Activated CD4-positive, alpha-beta T cell treated with anti-CD3 and anti-CD28 coated beads, Interleukin-2, amount 10 ng/mL, durations not matched to agents 24 days and 14 days (primary cell): Measurements from ENCODE around the gene ZNF282. TPM values are rescaled to one million over a fixed set of nuclear protein-coding genes. Genes with fewer than 3 reads are reported as not detected.
"Not testable (repeated sequence)": the region's sequence is repeated elsewhere in the genome, so short reads cannot be mapped to it uniquely, and the experiment has no call there.

ENCODE experiments used
- DNase-seq: peaks from one replicate; pipeline ENCODE4 v3.0.0; 2022
- H3K27ac Mint-ChIP-seq: one replicate; pipeline ENCODE4 v1.8.0; 2022; ENCODE audit warnings: mild to moderate bottlenecking, mixed read lengths
- H3K27me3 Mint-ChIP-seq: one replicate; pipeline ENCODE4 v1.8.0; 2022; ENCODE audit warnings: mixed read lengths
- H3K36me3 Mint-ChIP-seq: one replicate; pipeline ENCODE4 v1.8.0; 2022; ENCODE audit warnings: low read depth, mild to moderate bottlenecking, mixed read lengths
- H3K4me1 Mint-ChIP-seq: one replicate; pipeline ENCODE4 v1.8.0; 2021; ENCODE audit warnings: mixed read lengths
- H3K4me3 Mint-ChIP-seq: one replicate; pipeline ENCODE4 v1.8.0; 2022; ENCODE audit warnings: mild to moderate bottlenecking, moderate library complexity, mixed read lengths
- H3K9me3 Mint-ChIP-seq: one replicate; pipeline ENCODE4 v1.8.0; 2021; ENCODE audit warnings: mixed read lengths
- intact Hi-C: fragments of 100-400 bp; cut with micrococcal nuclease; formaldehyde crosslinking; loops from one replicate; pipeline ENCODE4 v1.15.1; 2023
- total RNA-seq: library from RNA; stranded (reverse); gene quantifications from 2 replicates; pipeline ENCODE4 v1.2.3, GENCODE V29; 2022

ZNF282 gene
- total RNA-seq, 1 donor from 2014 or later: 49.9 TPM

GRCh38 chr7:149223761-149224160, 28.4 kb downstream of the ZNF282 start:
- intact Hi-C loops: no loop called here
- H3K4me1 Mint-ChIP-seq: no peaks in the 10 kb centered on the region
- DNase-seq: no peak
- peaks cover 29% of the 10 kb centered on the region for H3K36me3 Mint-ChIP-seq
- no peak overlapping the region for H3K27ac Mint-ChIP-seq
- H3K27me3 Mint-ChIP-seq: no peaks in the 10 kb centered on the region
- H3K9me3 Mint-ChIP-seq: no peaks in the 10 kb centered on the region
- no peak overlapping the region for H3K4me3 Mint-ChIP-seq

DNA sequence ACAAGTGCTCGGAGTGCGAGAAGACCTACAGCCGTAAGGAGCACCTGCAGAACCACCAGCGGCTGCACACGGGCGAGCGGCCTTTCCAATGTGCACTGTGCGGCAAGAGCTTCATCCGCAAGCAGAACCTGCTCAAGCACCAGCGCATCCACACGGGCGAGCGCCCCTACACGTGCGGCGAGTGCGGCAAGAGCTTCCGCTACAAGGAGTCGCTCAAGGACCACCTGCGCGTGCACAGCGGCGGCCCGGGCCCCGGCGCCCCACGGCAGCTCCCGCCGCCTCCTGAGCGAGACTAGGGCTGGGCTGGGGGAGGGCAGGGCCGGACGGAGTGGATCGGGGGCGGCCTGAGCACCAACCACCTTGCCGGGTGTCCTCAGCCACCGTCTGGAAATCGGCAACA, 29.0 kb downstream of the ZNF282 start:
- DNase-seq: no peak
- no peaks in the 10 kb centered on the region for H3K9me3 Mint-ChIP-seq
- H3K27ac Mint-ChIP-seq: no peak overlapping the region
- H3K4me1 Mint-ChIP-seq: peaks cover 2% of the 10 kb centered on the region
- H3K36me3 Mint-ChIP-seq: peaks cover 24% of the 10 kb centered on the region
- intact Hi-C loops: no loop called here
- no peak overlapping the region for H3K4me3 Mint-ChIP-seq
- no peaks in the 10 kb centered on the region for H3K27me3 Mint-ChIP-seq

GRCh38 chr7:149225106-149225505, 29.8 kb downstream of the ZNF282 start:
- DNase-seq: no peak
- Mint-ChIP-seq H3K4me3 (no peak overlapping the region), H3K27ac (no peak overlapping the region), H3K4me1 (peaks cover 2% of the 10 kb centered on the region), H3K36me3 (peaks cover 19% of the 10 kb centered on the region), H3K27me3 (no peaks in the 10 kb centered on the region), H3K9me3 (no peaks in the 10 kb centered on the region)
- intact Hi-C loops: no loop called here

DNA sequence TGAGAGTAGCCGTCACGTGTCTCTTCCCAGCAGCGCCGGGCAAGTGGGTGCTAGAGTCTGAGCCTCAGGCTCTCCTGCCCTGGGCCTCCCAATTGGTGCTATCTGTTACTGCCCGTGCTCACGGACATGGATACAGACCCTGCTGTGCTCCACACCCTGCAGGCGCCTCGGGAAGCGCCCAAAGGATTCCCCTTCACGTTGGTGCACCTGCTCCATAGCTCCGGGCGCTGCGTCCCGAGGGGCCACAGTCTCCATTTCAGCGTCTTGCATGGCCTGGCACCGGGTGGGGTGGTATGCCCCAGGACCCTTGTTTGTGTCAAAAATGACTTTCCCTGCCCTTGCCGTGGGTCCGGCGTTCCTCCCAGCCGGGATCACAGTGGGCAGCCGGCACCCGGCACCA, 30.3 kb downstream of the ZNF282 start:
- no peak for DNase-seq
- peaks cover 19% of the 10 kb centered on the region for H3K36me3 Mint-ChIP-seq
- no peaks in the 10 kb centered on the region for H3K27me3 Mint-ChIP-seq
- H3K4me3 Mint-ChIP-seq: no peak overlapping the region
- intact Hi-C loops: no loop called here
- peaks cover 2% of the 10 kb centered on the region for H3K4me1 Mint-ChIP-seq
- H3K9me3 Mint-ChIP-seq: no peaks in the 10 kb centered on the region
- H3K27ac Mint-ChIP-seq: no peak overlapping the region

DNA sequence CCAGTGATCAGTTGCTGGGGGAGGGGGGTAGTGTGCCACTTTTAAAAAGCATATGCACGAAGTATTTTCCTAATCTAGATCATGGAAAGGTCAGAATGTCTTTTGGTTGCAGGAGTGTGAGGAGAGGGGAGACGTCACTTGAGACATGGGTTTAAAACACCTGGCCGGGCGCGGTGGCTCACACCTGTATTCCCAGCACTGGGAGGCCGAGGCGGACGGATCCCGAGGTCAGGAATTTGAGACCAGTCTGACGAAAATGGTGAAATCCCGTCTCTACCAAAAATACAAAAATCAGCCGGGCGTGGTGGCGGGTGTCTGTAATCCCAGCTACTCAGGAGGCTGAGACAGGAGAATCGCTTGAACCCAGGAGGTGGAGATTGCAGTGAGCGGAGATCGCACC, 31.0 kb downstream of the ZNF282 start:
- DNase-seq, H3K4me1 Mint-ChIP-seq, intact Hi-C loops, H3K4me3 Mint-ChIP-seq, H3K9me3 Mint-ChIP-seq, H3K27me3 Mint-ChIP-seq, H3K27ac Mint-ChIP-seq: not testable (repeated sequence)
- peaks cover 15% of the 10 kb centered on the region for H3K36me3 Mint-ChIP-seq

DNA sequence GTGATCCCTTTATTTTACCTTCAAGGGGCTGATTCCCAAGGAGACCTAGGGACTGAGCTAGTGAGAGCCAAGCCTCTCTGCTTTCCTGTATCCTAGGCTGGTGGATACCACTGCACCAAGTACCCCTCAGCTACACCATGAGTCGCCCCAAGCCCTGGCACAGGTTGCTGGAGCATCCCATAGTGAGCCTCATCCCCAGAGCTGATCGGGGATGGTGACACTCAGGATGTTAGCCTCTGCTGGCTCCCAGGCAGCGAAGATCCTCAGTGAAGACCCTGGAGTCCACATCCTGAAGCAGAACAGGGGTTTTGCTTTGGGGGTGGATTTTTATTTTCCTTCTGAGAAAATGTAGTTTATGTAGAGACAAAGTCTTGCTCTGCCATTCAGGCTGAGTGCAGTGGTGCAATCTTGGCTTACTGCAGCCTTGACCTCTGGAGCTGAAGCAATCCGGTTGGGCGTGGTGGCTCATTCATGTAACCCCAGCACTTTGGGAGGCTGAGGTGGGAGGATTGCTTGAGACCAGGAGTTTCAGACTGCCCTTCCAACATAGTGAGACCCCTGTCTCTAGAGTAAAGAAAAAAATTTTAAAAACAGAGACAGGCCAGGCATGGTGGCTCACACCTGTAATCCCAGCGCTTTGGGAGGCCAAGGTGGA, 31.6 kb downstream of the ZNF282 start:
- no peak for DNase-seq
- peaks cover 11% of the 10 kb centered on the region for H3K36me3 Mint-ChIP-seq
- H3K4me1 Mint-ChIP-seq: peaks cover 2% of the 10 kb centered on the region
- no peak overlapping the region for H3K27ac Mint-ChIP-seq
- no peaks in the 10 kb centered on the region for H3K27me3 Mint-ChIP-seq
- H3K4me3 Mint-ChIP-seq: no peak overlapping the region
- intact Hi-C loops: no loop called here
- H3K9me3 Mint-ChIP-seq: no peaks in the 10 kb centered on the region

DNA sequence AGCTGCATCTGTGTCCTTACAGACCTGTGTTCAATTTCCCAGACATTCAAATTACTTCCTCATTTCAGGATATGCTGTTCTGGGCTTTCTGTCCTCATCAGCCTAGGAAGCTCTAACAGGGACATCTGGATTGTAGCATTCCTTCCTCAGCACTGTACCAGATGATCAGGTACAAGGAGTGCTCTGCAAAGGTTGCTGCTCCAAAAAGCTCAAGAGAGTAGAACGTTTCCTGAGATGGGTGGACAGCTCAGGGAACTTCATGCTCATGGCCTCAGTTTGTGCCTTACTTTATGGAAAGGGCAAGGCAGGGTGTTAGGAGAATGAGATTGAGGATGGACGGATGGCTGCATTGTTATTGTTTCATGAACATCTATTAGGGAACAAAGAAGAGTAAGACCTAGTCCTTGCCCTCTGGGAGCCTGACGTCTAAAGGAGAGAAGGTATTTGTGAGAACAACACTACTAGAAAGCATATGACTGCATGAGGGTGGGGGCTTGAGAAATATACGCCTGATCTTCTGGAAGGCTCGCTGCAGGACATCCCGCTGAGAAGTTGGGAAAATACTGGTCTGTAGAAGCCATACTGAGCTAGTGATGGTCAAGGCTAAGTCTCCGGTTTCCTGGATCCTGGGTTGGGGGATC, 33.6 kb downstream of the ZNF282 start:
- peaks cover 2% of the 10 kb centered on the region for H3K4me1 Mint-ChIP-seq
- H3K27ac Mint-ChIP-seq: no peak overlapping the region

DNA sequence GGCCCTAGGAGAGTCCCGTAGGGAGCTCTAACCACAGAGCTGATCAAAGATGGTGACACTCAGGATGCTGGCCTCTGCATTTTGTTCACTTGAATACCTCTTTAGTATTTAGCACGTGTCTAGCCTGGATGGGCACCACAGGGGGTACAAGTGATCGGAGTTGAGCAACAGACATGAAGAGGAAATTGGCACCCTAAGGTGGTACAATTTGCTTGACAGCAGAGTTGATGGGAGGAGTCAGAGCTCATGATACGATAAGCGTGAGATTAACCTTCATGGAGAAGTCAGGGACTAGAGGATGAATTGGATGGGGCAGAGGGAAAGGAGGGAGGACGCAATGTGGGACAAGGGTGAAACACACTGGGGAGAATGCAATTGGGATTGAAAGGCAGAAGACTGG, 34.2 kb downstream of the ZNF282 start:
- Mint-ChIP-seq H3K4me1 (peaks cover 2% of the 10 kb centered on the region), H3K27ac (peak overlapping the region; percentile 12), H3K9me3 (no peaks in the 10 kb centered on the region), H3K27me3 (no peaks in the 10 kb centered on the region), H3K36me3 (peaks cover 11% of the 10 kb centered on the region), H3K4me3 (no peak overlapping the region)
- DNase-seq: no peak
- intact Hi-C loops: no loop called here

More for the DNA sequence above, 33.6 kb downstream of the ZNF282 start:
- intact Hi-C loops: no loop called here
- Mint-ChIP-seq H3K27me3 (no peaks in the 10 kb centered on the region), H3K4me3 (no peak overlapping the region), H3K9me3 (no peaks in the 10 kb centered on the region), H3K36me3 (peaks cover 11% of the 10 kb centered on the region)
- DNase-seq: no peak

DNA sequence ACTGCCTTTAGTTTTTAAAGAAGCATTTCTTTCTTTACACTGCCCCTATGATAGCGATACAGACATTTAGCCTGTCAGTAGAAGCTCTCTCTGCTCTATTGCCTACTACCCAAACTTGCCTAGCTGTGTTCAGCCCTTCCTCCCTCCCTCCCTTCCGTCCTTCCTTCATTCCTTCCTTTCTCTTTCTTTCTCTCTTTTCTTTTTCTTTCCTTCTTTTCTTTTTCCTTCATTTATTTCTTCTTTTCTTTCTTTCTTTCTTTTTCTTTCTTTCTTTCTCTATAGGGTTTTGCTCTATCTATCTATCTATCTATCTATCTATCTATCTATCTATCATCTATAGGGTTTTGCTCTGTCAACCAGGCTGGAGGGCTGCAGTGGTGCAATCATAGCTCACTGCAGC, 37.0 kb downstream of the ZNF282 start:
- Mint-ChIP-seq H3K27ac (no peak overlapping the region), H3K9me3 (no peaks in the 10 kb centered on the region), H3K27me3 (no peaks in the 10 kb centered on the region), H3K4me3 (no peak overlapping the region), H3K36me3 (no peaks in the 10 kb centered on the region), H3K4me1 (peaks cover 2% of the 10 kb centered on the region)
- intact Hi-C loops: no loop called here
- no peak for DNase-seq

GRCh38 chr7:149233655-149234204, 38.4 kb downstream of the ZNF282 start:
- not testable (repeated sequence) for H3K36me3 Mint-ChIP-seq, H3K27me3 Mint-ChIP-seq

GRCh38 chr7:149237502-149237901, 42.2 kb downstream of the ZNF282 start:
- Mint-ChIP-seq H3K36me3 (peaks cover 10% of the 10 kb centered on the region), H3K4me1 (peaks cover 20% of the 10 kb centered on the region), H3K27ac (no peak overlapping the region), H3K4me3 (no peak overlapping the region), H3K27me3 (peaks cover 3% of the 10 kb centered on the region), H3K9me3 (no peaks in the 10 kb centered on the region)
- DNase-seq: no peak
- intact Hi-C loops: no loop called here

More at GRCh38 chr7:149233655-149234204, 38.4 kb downstream of the ZNF282 start:
- DNase-seq, H3K4me3 Mint-ChIP-seq, H3K4me1 Mint-ChIP-seq, intact Hi-C loops, H3K9me3 Mint-ChIP-seq, H3K27ac Mint-ChIP-seq: not testable (repeated sequence)

DNA sequence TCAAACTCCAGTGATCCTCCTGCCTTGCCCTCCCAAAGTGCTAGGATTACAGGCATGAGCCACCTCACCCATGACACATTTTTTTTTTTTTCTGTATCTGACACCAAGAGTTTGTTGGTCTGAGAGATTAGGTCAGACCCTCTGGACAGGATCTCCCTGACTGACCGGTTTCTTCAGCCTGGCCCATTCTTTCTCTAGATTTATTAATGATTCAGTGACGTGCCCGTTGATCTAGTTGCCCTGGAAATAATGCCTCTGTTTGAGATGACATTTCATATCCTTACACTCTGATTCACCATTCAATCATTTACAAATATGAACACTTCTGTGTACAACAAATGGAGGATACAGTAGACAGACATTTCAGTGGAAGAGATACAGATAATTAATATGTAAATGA, 42.7 kb downstream of the ZNF282 start:
- intact Hi-C loops: loop anchor here (2.0 kb wide), 1 partner anchor 29 kb away; no protein-coding TSS in a partner anchor
- Mint-ChIP-seq H3K27me3 (peaks cover 3% of the 10 kb centered on the region), H3K4me3 (peak overlapping the region; percentile 9), H3K36me3 (peaks cover 16% of the 10 kb centered on the region), H3K4me1 (peaks cover 24% of the 10 kb centered on the region), H3K27ac (peak overlapping the region; percentile 0), H3K9me3 (no peaks in the 10 kb centered on the region)
- no peak for DNase-seq

DNA sequence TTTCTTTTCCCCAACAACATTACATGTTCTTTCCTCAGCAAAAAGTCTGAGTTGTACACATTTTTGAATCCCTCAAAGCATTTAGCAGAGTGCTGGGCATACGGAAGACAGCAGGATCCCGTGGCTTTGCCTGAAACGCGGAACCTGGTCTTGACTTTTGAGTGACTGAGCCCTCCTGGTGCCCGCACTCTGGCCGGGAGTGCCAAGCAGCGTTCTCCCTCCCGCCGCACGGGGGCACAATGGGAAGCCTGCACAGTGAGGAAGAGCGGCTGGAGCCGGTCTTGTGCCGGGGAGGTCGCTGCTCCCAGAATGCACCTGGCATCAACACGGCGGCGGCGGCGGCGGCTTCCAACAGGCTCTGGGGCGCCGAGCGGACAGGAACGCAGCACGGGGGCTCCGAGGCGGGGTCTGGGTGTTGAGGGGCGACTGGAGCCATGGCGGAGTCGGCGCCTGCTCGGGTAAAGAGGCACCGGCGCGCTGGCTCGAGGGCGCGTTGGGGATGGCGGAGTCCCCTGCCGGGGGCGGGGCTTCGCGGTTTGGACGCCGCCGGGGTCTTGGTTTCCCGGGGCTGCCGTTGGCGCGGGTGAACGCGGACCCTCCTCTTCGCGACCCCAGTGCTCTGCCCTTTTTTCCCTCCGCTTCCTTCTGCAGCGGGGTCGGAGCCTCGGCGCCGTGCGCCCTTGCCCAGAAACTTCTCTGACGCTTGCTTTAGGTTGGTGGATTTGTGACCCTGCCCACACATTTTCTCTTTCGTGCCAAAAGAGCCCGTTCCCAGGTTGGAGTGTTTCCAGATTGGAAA, 44.2 kb downstream of the ZNF282 start, which contains the start of gene ZNF212:
ZNF212 (plus strand) TSS at position 307 of the 799 bp plus-strand sequence; CDS start at position 435, 128 bp downstream.
- H3K36me3 Mint-ChIP-seq: peaks cover 18% of the 10 kb centered on the region
- no peaks in the 10 kb centered on the region for H3K9me3 Mint-ChIP-seq
- peak within 1 kb of the TSS; percentile 93 for H3K4me3 Mint-ChIP-seq
- peaks cover 3% of the 10 kb centered on the region for H3K27me3 Mint-ChIP-seq
- H3K4me1 Mint-ChIP-seq: peaks cover 26% of the 10 kb centered on the region
- intact Hi-C loops: loop anchor here (1.0 to 10.0 kb wide), 7 partner anchors 31 to 635 kb away; partner anchors contain the start of genes ATP6V0E2, ZNF282, ZNF398 and ZNF746
- peak within 1 kb of the TSS; percentile 90 for H3K27ac Mint-ChIP-seq
- DNase-seq: peak; percentile 96
